ENCODE measurements around the gene VPS13C.
A peak's percentile ranks its signal among the peaks of the same experiment; 100 is the strongest.

VPS13C gene

GRCh38 chr15:61951949-61952348 is 108.3 kb downstream of the VPS13C start:
- no peak for ATAC-seq
- H3K4me3 Mint-ChIP-seq: no peak overlapping the region
- no peaks in the 10 kb centered on the region for H3K27me3 Mint-ChIP-seq
- H3K36me3 Mint-ChIP-seq: peaks cover 72% of the 10 kb centered on the region
- peaks cover 5% of the 10 kb centered on the region for H3K9me3 Mint-ChIP-seq
- H3K4me1 Mint-ChIP-seq: no peaks in the 10 kb centered on the region
- no peak overlapping the region for H3K27ac Mint-ChIP-seq

- no peak overlapping the region for H3K27ac Mint-ChIP-seq
- no peak overlapping the region for H3K4me3 Mint-ChIP-seq
- peaks cover 58% of the 10 kb centered on the region for H3K36me3 Mint-ChIP-seq
- ATAC-seq: no peak
- no peaks in the 10 kb centered on the region for H3K4me1 Mint-ChIP-seq
- no peaks in the 10 kb centered on the region for H3K9me3 Mint-ChIP-seq
- no peaks in the 10 kb centered on the region for H3K27me3 Mint-ChIP-seq
These were observed 113.5 kb downstream of the VPS13C start for GRCh38 chr15:61946778-61947177.

- peaks cover 52% of the 10 kb centered on the region for H3K36me3 Mint-ChIP-seq
These were observed 116.3 kb downstream of the VPS13C start for GRCh38 chr15:61943992-61944391.

GRCh38 chr15:61938249-61938648 is 122.0 kb downstream of the VPS13C start:
- no peak for ATAC-seq
- Mint-ChIP-seq H3K27ac (no peak overlapping the region), H3K4me3 (no peak overlapping the region), H3K27me3 (no peaks in the 10 kb centered on the region), H3K4me1 (no peaks in the 10 kb centered on the region), H3K9me3 (no peaks in the 10 kb centered on the region), H3K36me3 (peaks cover 44% of the 10 kb centered on the region)

More at GRCh38 chr15:61943992-61944391, 116.3 kb downstream of the VPS13C start:
- Mint-ChIP-seq H3K27ac (no peak overlapping the region), H3K4me3 (no peak overlapping the region), H3K4me1 (no peaks in the 10 kb centered on the region), H3K27me3 (no peaks in the 10 kb centered on the region), H3K9me3 (no peaks in the 10 kb centered on the region)
- no peak for ATAC-seq

- peak overlapping the region; percentile 7 for H3K27ac Mint-ChIP-seq
- no peak for ATAC-seq
- H3K4me3 Mint-ChIP-seq: no peak overlapping the region
- no peaks in the 10 kb centered on the region for H3K4me1 Mint-ChIP-seq
- no peaks in the 10 kb centered on the region for H3K27me3 Mint-ChIP-seq
- peaks cover 50% of the 10 kb centered on the region for H3K36me3 Mint-ChIP-seq
- H3K9me3 Mint-ChIP-seq: no peaks in the 10 kb centered on the region
These were observed 123.6 kb downstream of the VPS13C start for GRCh38 chr15:61936528-61937195.

- Mint-ChIP-seq H3K36me3 (peaks cover 58% of the 10 kb centered on the region), H3K4me1 (no peaks in the 10 kb centered on the region), H3K27ac (no peak overlapping the region), H3K27me3 (no peaks in the 10 kb centered on the region), H3K9me3 (no peaks in the 10 kb centered on the region), H3K4me3 (no peak overlapping the region)
- no peak for ATAC-seq
These were observed 124.8 kb downstream of the VPS13C start for GRCh38 chr15:61935493-61935892.

- Mint-ChIP-seq H3K27ac (no peak overlapping the region), H3K9me3 (no peaks in the 10 kb centered on the region), H3K36me3 (peaks cover 53% of the 10 kb centered on the region), H3K4me1 (no peaks in the 10 kb centered on the region), H3K27me3 (no peaks in the 10 kb centered on the region), H3K4me3 (no peak overlapping the region)
- no peak for ATAC-seq
These were observed 130.8 kb downstream of the VPS13C start for GRCh38 chr15:61929452-61929851.

- Mint-ChIP-seq H3K9me3 (no peaks in the 10 kb centered on the region), H3K27me3 (no peaks in the 10 kb centered on the region), H3K36me3 (peaks cover 42% of the 10 kb centered on the region), H3K27ac (no peak overlapping the region), H3K4me1 (no peaks in the 10 kb centered on the region), H3K4me3 (no peak overlapping the region)
- no peak for ATAC-seq
These were observed 137.1 kb downstream of the VPS13C start for GRCh38 chr15:61923173-61923572.

GRCh38 chr15:61921093-61921492 is 139.2 kb downstream of the VPS13C start:
- no peaks in the 10 kb centered on the region for H3K4me1 Mint-ChIP-seq
- no peaks in the 10 kb centered on the region for H3K9me3 Mint-ChIP-seq
- no peak overlapping the region for H3K4me3 Mint-ChIP-seq
- no peak for ATAC-seq
- H3K27ac Mint-ChIP-seq: no peak overlapping the region
- H3K27me3 Mint-ChIP-seq: no peaks in the 10 kb centered on the region
- peaks cover 47% of the 10 kb centered on the region for H3K36me3 Mint-ChIP-seq

GRCh38 chr15:61917457-61917856 is 142.8 kb downstream of the VPS13C start:
- no peak for ATAC-seq
- Mint-ChIP-seq H3K4me3 (no peak overlapping the region), H3K27ac (no peak overlapping the region), H3K9me3 (no peaks in the 10 kb centered on the region), H3K36me3 (peaks cover 47% of the 10 kb centered on the region), H3K4me1 (no peaks in the 10 kb centered on the region), H3K27me3 (no peaks in the 10 kb centered on the region)

- H3K4me1 Mint-ChIP-seq: no peaks in the 10 kb centered on the region
- H3K27me3 Mint-ChIP-seq: no peaks in the 10 kb centered on the region
- no peak overlapping the region for H3K4me3 Mint-ChIP-seq
- no peak overlapping the region for H3K27ac Mint-ChIP-seq
- ATAC-seq: no peak
- H3K9me3 Mint-ChIP-seq: no peaks in the 10 kb centered on the region
- H3K36me3 Mint-ChIP-seq: peaks cover 45% of the 10 kb centered on the region
These were observed 144.1 kb downstream of the VPS13C start for GRCh38 chr15:61916104-61916503.

GRCh38 chr15:61915640-61916039 is 144.6 kb downstream of the VPS13C start:
- Mint-ChIP-seq H3K36me3 (peaks cover 48% of the 10 kb centered on the region), H3K4me3 (no peak overlapping the region), H3K27me3 (no peaks in the 10 kb centered on the region), H3K27ac (no peak overlapping the region), H3K4me1 (no peaks in the 10 kb centered on the region), H3K9me3 (no peaks in the 10 kb centered on the region)
- no peak for ATAC-seq

- no peak for ATAC-seq
- H3K27ac Mint-ChIP-seq: no peak overlapping the region
- no peaks in the 10 kb centered on the region for H3K9me3 Mint-ChIP-seq
- H3K4me1 Mint-ChIP-seq: no peaks in the 10 kb centered on the region
- H3K36me3 Mint-ChIP-seq: peaks cover 61% of the 10 kb centered on the region
- no peak overlapping the region for H3K4me3 Mint-ChIP-seq
- no peaks in the 10 kb centered on the region for H3K27me3 Mint-ChIP-seq
These were observed 149.3 kb downstream of the VPS13C start for GRCh38 chr15:61910839-61911369.

GRCh38 chr15:61908241-61908640 is 152.0 kb downstream of the VPS13C start:
- peaks cover 68% of the 10 kb centered on the region for H3K36me3 Mint-ChIP-seq
- no peak overlapping the region for H3K27ac Mint-ChIP-seq
- peaks cover 7% of the 10 kb centered on the region for H3K9me3 Mint-ChIP-seq

GRCh38 chr15:61907753-61908086 is 152.5 kb downstream of the VPS13C start:
- Mint-ChIP-seq H3K27me3 (no peaks in the 10 kb centered on the region), H3K27ac (no peak overlapping the region)
- no peak for ATAC-seq

More at GRCh38 chr15:61908241-61908640, 152.0 kb downstream of the VPS13C start:
- Mint-ChIP-seq H3K4me1 (no peaks in the 10 kb centered on the region), H3K27me3 (no peaks in the 10 kb centered on the region), H3K4me3 (no peak overlapping the region)
- no peak for ATAC-seq

GRCh38 chr15:61906961-61907752 is 153.1 kb downstream of the VPS13C start:
- Mint-ChIP-seq H3K36me3 (peaks cover 74% of the 10 kb centered on the region), H3K9me3 (peaks cover 13% of the 10 kb centered on the region), H3K4me1 (no peaks in the 10 kb centered on the region), H3K27me3 (no peaks in the 10 kb centered on the region), H3K4me3 (no peak overlapping the region), H3K27ac (no peak overlapping the region)
- ATAC-seq: no peak

More at GRCh38 chr15:61907753-61908086, 152.5 kb downstream of the VPS13C start:
- Mint-ChIP-seq H3K9me3 (peaks cover 9% of the 10 kb centered on the region), H3K4me1 (no peaks in the 10 kb centered on the region), H3K36me3 (peaks cover 69% of the 10 kb centered on the region), H3K4me3 (no peak overlapping the region)
